Adrenal gland (tissue), 12 donors: Measurements from ENCODE around the gene GNAT2. TPM values are rescaled to one million over a fixed set of nuclear protein-coding genes. Genes with fewer than 3 reads are reported as not detected.

Experiments
- DNase-seq, 7 donors: peaks; one replicate each; pipeline ENCODE4 v3.0.0-alpha.2; 2019 to 2020
- H3K27ac ChIP-seq, 5 donors: fragments of 200-600 bp; sonication (generic) in 4 of 5; 1 replicate in 3 of 5; 2 replicates in 2 of 5; pipeline versions ENCODE4 v1.5.1 to v1.8.0; 2016 to 2020; ENCODE audit warnings: mild to moderate bottlenecking in 1 of 5
- H3K27me3 ChIP-seq: fragments of 200-600 bp; 2 replicates; pipeline ENCODE4 v1.8.0; 2021
- H3K36me3 ChIP-seq, 2 donors: fragments of 200-600 bp; replicated peaks in 1 of 2; 1 replicate in 1 of 2; 2 replicates in 1 of 2; pipeline versions ENCODE4 v1.5.1 to v1.8.0; 2018 to 2022
- H3K4me1 ChIP-seq, 2 donors: fragments of 200-600 bp; replicated peaks in 1 of 2; 1 replicate in 1 of 2; 2 replicates in 1 of 2; pipeline versions ENCODE4 v1.5.1 to v1.8.0; 2018 to 2021
- H3K4me3 ChIP-seq, 4 donors: fragments of 200-600 bp; sonication (generic) in 3 of 4; one replicate each; pipeline ENCODE4 v1.5.1; 2016 to 2018
- H3K9me3 ChIP-seq, 3 donors: fragments of 200-600 bp; sonication (generic) in 1 of 3; replicated peaks in 1 of 3; 1 replicate in 2 of 3; 2 replicates in 1 of 3; pipeline versions ENCODE4 v1.5.1 to v1.8.0; 2016 to 2021
- CTCF ChIP-seq, 6 experiments: fragments of 450-650 bp in 4 of 6; fragments of 200-600 bp in 2 of 6; sonication (generic) in 1 of 6; IDR thresholded peaks; 1 replicate in 5 of 6; 2 replicates in 1 of 6; pipeline versions ENCODE4 v1.5.1 to v1.8.0; 2016 to 2021; ENCODE audit warnings: antibody characterized with exemption in 6 of 6, mild to moderate bottlenecking in 2 of 6, moderate library complexity in 1 of 6
- POLR2A ChIP-seq, 2 donors: fragments of 450-650 bp; IDR thresholded peaks; one replicate each; pipeline ENCODE4 v1.6.1; 2017; ENCODE audit warnings: antibody characterized with exemption in 2 of 2, mild to moderate bottlenecking in 2 of 2, moderate library complexity in 1 of 2
- WGBS, 4 donors: extraction: QIAGEN DNeasy Blood & Tissue Kit in 2 of 4; methylation state at CpG; one replicate each; pipeline versions ENCODE4 v1.1.5 to v1.1.7; 2013 to 2017; 5-methylcytosine and 5-hydroxymethylcytosine counted together
- intact Hi-C, 2 donors: fragments of 100-400 bp; cut with DNase I; formaldehyde crosslinking; loops; one replicate each; pipeline versions ENCODE4 v1.14.1 to v1.15.0; 2022 to 2023
- polyA plus RNA-seq, 3 donors: library from polyadenylated mRNA; stranded (reverse); fragments of 200-250 nt in 2 of 3; fragments of 350-450 nt in 1 of 3; fragmentation: Illumina TruSeq in 1 of 3; extraction: RNeasy Lipid Tissue Mini Kit (QIAGEN cat#74804) in 1 of 3; gene quantifications; one replicate each; pipeline ENCODE4 v1.2.3, GENCODE V29; 2013 to 2014
- total RNA-seq, 9 donors: library from RNA; depleted of rRNA in 4 of 9; stranded (reverse); fragments of >200 nt in 4 of 9; fragments of 120-200 nt in 1 of 9; fragmentation: NEBNext Ultra II Directional in 1 of 9; extraction: Animal tissue kit (Norgen Biotek cat#: 25700) in 1 of 9; gene quantifications; one replicate each; pipeline versions ENCODE4 v1.1.0 to v1.2.4, GENCODE V29; 2013 to 2023
- donor health status: healthy with polysubstance abuse.
- donor health status: Bipolar disorder and iron deficiency.
- donor health status: DM: yes; HTN: yes; CAD: no.
- donor health status: DM: no; HTN: no; CAD: no.
- donor health status: DM: no; HTN: no; CAD: no.
- donor health status: DM: yes; HTN: yes; CAD: no.

The GNAT2 gene
- total and polyA plus RNA-seq, 12 donors, result 0.22 to 0.95 (median 0.36) TPM; not detected in 7

GRCh38 chr1:109639063-109639840 lies 19.8 kb upstream of the GNAT2 start:
- H3K4me1 ChIP-seq, result peaks cover 0 to 11% of the 10 kb centered on the region in 2 donors
- WGBS, 4 donors, result 82 to 83% (median 83%) methylated on average over 5 to 9 of the region's 9 CpGs
- no peak overlapping the region for H3K4me3 ChIP-seq
- no peaks in the 10 kb centered on the region for H3K27me3 ChIP-seq
- no peaks in the 10 kb centered on the region for H3K9me3 ChIP-seq
- TF ChIP-seq POLR2A (IDR thresholded peaks at IDR 0.05) (no peak), CTCF (IDR thresholded peaks at IDR 0.05) (no peak)
- H3K27ac ChIP-seq, result no peak overlapping the region
- intact Hi-C loops, result no loop called here
- peak in 4 of 7 donors; percentile 9 to 49 (median 11) for DNase-seq
- H3K36me3 ChIP-seq, result no peaks in the 10 kb centered on the region

- intact Hi-C loops, result no loop called here
- no peaks in the 10 kb centered on the region for H3K27me3 ChIP-seq
- peak in 3 of 7 donors; percentile 11 to 41 (median 12) for DNase-seq
- no peaks in the 10 kb centered on the region for H3K36me3 ChIP-seq
- peaks cover 0 to 11% of the 10 kb centered on the region in 2 donors for H3K4me1 ChIP-seq
- WGBS, 4 donors, result 91 to 100% (median 94%) methylated on average over 7 of the region's 7 CpGs
- no peak overlapping the region for H3K27ac ChIP-seq
- H3K9me3 ChIP-seq, result no peaks in the 10 kb centered on the region
- TF ChIP-seq POLR2A (IDR thresholded peaks at IDR 0.05) (no peak), CTCF (IDR thresholded peaks at IDR 0.05) (no peak)
- no peak overlapping the region for H3K4me3 ChIP-seq
These were observed 18.0 kb upstream of the GNAT2 start for GRCh38 chr1:109637446-109637845.

GRCh38 chr1:109636201-109636952 lies 17.0 kb upstream of the GNAT2 start:
- TF ChIP-seq POLR2A (IDR thresholded peaks at IDR 0.05) (no peak), CTCF (IDR thresholded peaks at IDR 0.05) (no peak)
- H3K27ac ChIP-seq, result peak overlapping the region in 2 of 5 donors; percentile 39 to 56
- intact Hi-C loops, result no loop called here
- peaks cover 0 to 1% of the 10 kb centered on the region in 2 donors for H3K36me3 ChIP-seq
- H3K4me1 ChIP-seq, result peaks cover 0 to 11% of the 10 kb centered on the region in 2 donors
- H3K9me3 ChIP-seq, result no peaks in the 10 kb centered on the region
- DNase-seq, result peak in 5 of 7 donors; percentile 20 to 78 (median 46)
- no peak overlapping the region for H3K4me3 ChIP-seq
- H3K27me3 ChIP-seq, result no peaks in the 10 kb centered on the region
- WGBS, 4 donors, result 40 to 43% (median 41%) methylated on average over 6 to 9 of the region's 9 CpGs

- Histone ChIP-seq H3K36me3 (peaks cover 0 to 7% of the 10 kb centered on the region in 2 donors), H3K27me3 (no peaks in the 10 kb centered on the region), H3K9me3 (no peaks in the 10 kb centered on the region), H3K27ac (peak overlapping the region in 2 of 5 donors; percentile 39 to 56), H3K4me1 (peaks cover 0 to 11% of the 10 kb centered on the region in 2 donors), H3K4me3 (no peak overlapping the region)
- peak in 2 of 7 donors; percentile 11 to 18 for DNase-seq
- TF ChIP-seq POLR2A (IDR thresholded peaks at IDR 0.05), result no peak
- intact Hi-C loops, result no loop called here
- WGBS, 4 donors, result 72 to 88% (median 84%) methylated on average over 2 of the region's 2 CpGs
These were observed 16.4 kb upstream of the GNAT2 start for GRCh38 chr1:109635862-109636200.
